Islet of Langerhans (tissue), 1 donor: ENCODE measurements around the gene TMPRSS9.
"Not testable (repeated sequence)": the region's sequence is repeated elsewhere in the genome, so short reads cannot be mapped to it uniquely, and the experiment has no call there.

ENCODE experiments used
- FAIRE-seq: peaks from one replicate; lab custom pipeline; 2011; peaks lifted over from hg19 to GRCh38; lab: Jason Lieb, UNC

TMPRSS9 gene

GRCh38 chr19:2362046-2362969 lies 2.2 kb downstream of the TMPRSS9 start:
- no peak for FAIRE-seq

- no peak for FAIRE-seq
These were observed 2.9 kb downstream of the TMPRSS9 start for GRCh38 chr19:2362970-2363300.

- no peak for FAIRE-seq
These were observed 3.4 kb downstream of the TMPRSS9 start for GRCh38 chr19:2363419-2363818.

GRCh38 chr19:2365201-2365970 lies 5.3 kb downstream of the TMPRSS9 start:
- FAIRE-seq, result no peak

- FAIRE-seq, result no peak
These were observed 11.6 kb downstream of the TMPRSS9 start for GRCh38 chr19:2371656-2372055.

GRCh38 chr19:2372076-2372612 lies 12.1 kb downstream of the TMPRSS9 start:
- FAIRE-seq, result no peak

GRCh38 chr19:2374808-2375207 lies 14.7 kb downstream of the TMPRSS9 start:
- no peak for FAIRE-seq

GRCh38 chr19:2375353-2376121 lies 15.5 kb downstream of the TMPRSS9 start:
- FAIRE-seq, result no peak

GRCh38 chr19:2376784-2377519 lies 16.9 kb downstream of the TMPRSS9 start:
- FAIRE-seq, result no peak

GRCh38 chr19:2380567-2380966 lies 20.5 kb downstream of the TMPRSS9 start:
- no peak for FAIRE-seq

- no peak for FAIRE-seq
These were observed 21.2 kb downstream of the TMPRSS9 start for GRCh38 chr19:2381148-2381820.

GRCh38 chr19:2382530-2383222 lies 22.6 kb downstream of the TMPRSS9 start:
- FAIRE-seq, result no peak

- FAIRE-seq, result no peak
These were observed 25.1 kb downstream of the TMPRSS9 start for GRCh38 chr19:2385053-2385721.

GRCh38 chr19:2387367-2388288 lies 27.6 kb downstream of the TMPRSS9 start:
- FAIRE-seq, result no peak

GRCh38 chr19:2389594-2389993 lies 29.5 kb downstream of the TMPRSS9 start:
- no peak for FAIRE-seq

- no peak for FAIRE-seq
These were observed 31.2 kb downstream of the TMPRSS9 start for GRCh38 chr19:2391118-2391725.

- no peak for FAIRE-seq
These were observed 32.3 kb downstream of the TMPRSS9 start for GRCh38 chr19:2392366-2392765.

GRCh38 chr19:2392899-2393298 lies 32.8 kb downstream of the TMPRSS9 start:
- not testable (repeated sequence) for FAIRE-seq
